Activated naive CD8-positive, alpha-beta T cell (primary cell): ENCODE data around the gene MAD1L1.

ENCODE experiments used
- H3K27ac Mint-ChIP-seq: one replicate; pipeline ENCODE4 v1.8.0; 2021; ENCODE audit warnings: mixed read lengths
- H3K27me3 Mint-ChIP-seq: one replicate; pipeline ENCODE4 v1.8.0; 2021; ENCODE audit warnings: mixed read lengths
- H3K36me3 Mint-ChIP-seq: one replicate; pipeline ENCODE4 v1.8.0; 2021; ENCODE audit warnings: mixed read lengths
- H3K4me1 Mint-ChIP-seq: one replicate; pipeline ENCODE4 v1.8.0; 2021; ENCODE audit warnings: low read depth, mixed read lengths
- H3K4me3 Mint-ChIP-seq: one replicate; pipeline ENCODE4 v1.8.0; 2021; ENCODE audit warnings: mild to moderate bottlenecking, mixed read lengths
- H3K9me3 Mint-ChIP-seq: one replicate; pipeline ENCODE4 v1.8.0; 2021; ENCODE audit warnings: low read depth, mixed read lengths

The MAD1L1 gene

DNA sequence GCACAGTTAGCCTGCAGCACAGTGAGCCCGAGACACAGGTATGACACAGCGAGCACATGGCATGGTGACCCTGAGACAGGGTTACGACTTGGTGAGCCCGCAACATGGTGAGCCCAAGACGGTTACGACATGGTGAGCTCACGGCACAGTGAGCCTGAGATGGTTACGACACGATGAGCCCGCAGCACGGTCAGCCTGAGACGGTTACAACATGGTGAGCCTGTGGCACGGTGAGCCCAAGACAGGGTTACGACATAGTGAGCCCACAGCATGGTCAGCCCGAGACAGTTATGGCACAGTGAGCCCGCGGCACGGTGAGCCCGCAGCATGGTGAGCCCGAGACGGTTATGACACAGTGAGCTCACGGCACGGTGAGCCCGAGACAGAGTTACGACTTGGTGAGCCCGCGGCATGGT, 156.1 kb downstream of the MAD1L1 start:
- Mint-ChIP-seq H3K27me3 (no peaks in the 10 kb centered on the region), H3K9me3 (no peaks in the 10 kb centered on the region), H3K36me3 (peaks cover 2% of the 10 kb centered on the region), H3K27ac (no peak overlapping the region), H3K4me1 (peaks cover 17% of the 10 kb centered on the region), H3K4me3 (no peak overlapping the region)

DNA sequence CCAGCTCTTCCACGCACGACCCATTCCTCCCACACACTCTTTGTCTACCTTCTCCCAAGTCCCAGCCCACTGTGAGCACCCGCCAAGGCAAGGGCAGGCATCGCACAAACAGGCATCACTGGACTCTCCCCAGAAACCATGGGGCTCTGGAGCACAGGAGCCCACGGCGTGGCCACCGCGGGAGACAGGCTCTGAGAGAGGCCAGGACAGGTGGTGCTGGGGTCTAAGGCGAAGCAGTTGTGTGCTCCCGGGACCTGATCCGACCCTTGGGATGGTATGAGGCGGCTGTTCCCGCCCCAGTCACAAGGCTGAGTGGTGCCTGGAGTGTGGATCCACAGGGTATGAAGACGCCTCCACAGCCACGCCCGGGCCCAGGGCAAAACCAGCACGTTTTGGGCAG, 156.9 kb downstream of the MAD1L1 start:
- Mint-ChIP-seq H3K4me3 (no peak overlapping the region), H3K9me3 (no peaks in the 10 kb centered on the region), H3K27me3 (no peaks in the 10 kb centered on the region), H3K4me1 (peaks cover 17% of the 10 kb centered on the region), H3K36me3 (peaks cover 2% of the 10 kb centered on the region), H3K27ac (no peak overlapping the region)

DNA sequence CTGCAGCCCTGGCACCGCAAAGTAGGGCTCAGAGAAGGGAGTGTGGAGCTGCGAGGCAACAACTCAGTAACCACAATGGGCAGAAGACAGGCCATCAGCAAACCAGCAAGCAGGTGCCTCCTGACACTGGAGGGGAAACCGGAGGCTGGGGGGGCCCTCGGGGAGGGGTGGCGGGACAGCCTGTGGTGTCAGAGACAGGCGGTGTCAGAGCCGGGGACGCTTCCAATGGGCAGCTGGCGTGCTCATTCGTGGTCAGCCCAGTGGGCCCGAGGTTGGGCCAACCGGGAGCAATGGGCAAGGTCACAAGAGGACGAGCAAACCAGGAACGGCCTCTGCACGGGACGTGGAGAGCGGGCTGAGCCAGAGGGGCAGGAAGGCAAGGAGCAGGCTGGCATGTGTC, 158.1 kb downstream of the MAD1L1 start:
- H3K27me3 Mint-ChIP-seq, result no peaks in the 10 kb centered on the region
- no peak overlapping the region for H3K27ac Mint-ChIP-seq
- H3K4me3 Mint-ChIP-seq, result no peak overlapping the region
- peaks cover 17% of the 10 kb centered on the region for H3K4me1 Mint-ChIP-seq
- H3K36me3 Mint-ChIP-seq, result peaks cover 2% of the 10 kb centered on the region
- H3K9me3 Mint-ChIP-seq, result no peaks in the 10 kb centered on the region

DNA sequence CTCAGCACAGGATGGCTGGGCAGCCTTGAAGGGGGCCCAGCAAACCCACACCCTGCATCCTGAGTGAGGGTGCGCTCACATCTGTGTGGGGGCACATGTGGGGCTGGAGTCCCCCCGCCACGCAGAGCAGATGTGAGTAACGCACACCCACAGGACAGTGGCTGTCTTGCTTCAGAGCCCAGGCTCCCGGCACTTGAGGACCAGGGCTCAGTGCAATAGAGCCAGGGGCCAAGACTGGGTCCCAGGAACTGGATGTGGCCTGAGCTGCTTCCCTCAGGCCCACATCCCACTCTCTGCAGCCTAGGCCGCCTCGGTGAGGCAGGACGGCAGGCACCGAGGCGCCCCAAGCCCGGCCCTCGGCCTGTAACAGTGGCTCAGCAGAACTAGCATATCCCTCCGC, 159.9 kb downstream of the MAD1L1 start:
- Mint-ChIP-seq H3K4me1 (peaks cover 11% of the 10 kb centered on the region), H3K27ac (no peak overlapping the region), H3K27me3 (no peaks in the 10 kb centered on the region), H3K4me3 (no peak overlapping the region), H3K9me3 (no peaks in the 10 kb centered on the region), H3K36me3 (peaks cover 2% of the 10 kb centered on the region)

DNA sequence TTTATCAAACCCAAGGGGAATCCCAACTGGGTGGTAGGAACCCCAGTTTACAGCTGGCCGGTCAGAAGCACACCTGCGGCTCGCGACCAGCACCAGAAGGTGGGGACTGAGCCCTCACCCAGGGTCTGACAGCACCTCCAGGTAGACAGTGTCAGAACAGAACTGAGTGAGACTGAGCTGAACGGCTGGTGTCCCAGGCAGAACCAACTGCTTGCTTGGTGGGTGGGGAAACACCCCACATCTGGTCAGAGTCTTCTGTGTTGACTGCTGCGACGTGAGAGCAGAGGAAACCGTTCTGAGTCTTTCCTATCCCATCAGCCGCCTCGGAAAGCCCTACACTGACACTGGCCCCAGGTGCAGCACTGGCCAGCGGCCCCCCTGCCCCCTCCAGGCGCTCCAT, 160.7 kb downstream of the MAD1L1 start:
- H3K27ac Mint-ChIP-seq, result no peak overlapping the region

DNA sequence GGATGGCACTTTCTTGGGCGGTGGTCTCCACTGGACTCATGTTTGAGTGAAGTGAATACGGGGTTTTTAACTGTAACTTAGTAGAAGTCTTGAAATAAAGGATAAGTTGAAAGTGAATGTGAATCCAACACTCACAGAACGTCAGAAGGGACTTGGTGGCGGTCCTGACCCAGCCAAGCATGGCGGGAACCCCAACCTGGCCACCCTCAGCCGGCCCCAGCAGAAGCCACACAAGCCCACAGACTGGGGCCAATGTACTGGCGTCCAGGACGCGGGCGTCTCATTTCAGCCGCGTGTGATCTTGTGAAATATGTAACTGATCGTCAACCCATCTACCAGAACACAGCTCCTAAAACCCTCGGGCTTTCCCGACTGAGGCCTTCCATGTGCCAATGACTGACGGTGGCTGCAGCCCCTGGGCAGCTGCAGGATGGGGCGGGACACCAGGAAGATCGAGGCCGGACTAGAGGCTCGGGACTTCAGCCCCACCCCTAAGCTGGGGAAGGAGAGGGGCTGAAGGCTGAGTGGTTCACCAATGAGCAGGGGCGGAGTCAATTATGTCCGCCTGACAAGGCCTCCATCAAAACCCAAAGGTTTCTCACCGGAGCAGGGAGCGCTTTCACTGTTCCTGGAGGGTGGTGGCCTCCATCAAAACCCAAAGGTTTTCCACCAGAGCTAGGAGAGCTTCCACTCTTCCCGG, 161.5 kb downstream of the MAD1L1 start:
- no peak overlapping the region for H3K4me3 Mint-ChIP-seq
- no peaks in the 10 kb centered on the region for H3K36me3 Mint-ChIP-seq

More for the DNA sequence above, 160.7 kb downstream of the MAD1L1 start:
- Mint-ChIP-seq H3K9me3 (no peaks in the 10 kb centered on the region), H3K4me1 (peaks cover 13% of the 10 kb centered on the region), H3K27me3 (no peaks in the 10 kb centered on the region), H3K4me3 (peak overlapping the region; percentile 17), H3K36me3 (peaks cover under 1% of the 10 kb centered on the region)

DNA sequence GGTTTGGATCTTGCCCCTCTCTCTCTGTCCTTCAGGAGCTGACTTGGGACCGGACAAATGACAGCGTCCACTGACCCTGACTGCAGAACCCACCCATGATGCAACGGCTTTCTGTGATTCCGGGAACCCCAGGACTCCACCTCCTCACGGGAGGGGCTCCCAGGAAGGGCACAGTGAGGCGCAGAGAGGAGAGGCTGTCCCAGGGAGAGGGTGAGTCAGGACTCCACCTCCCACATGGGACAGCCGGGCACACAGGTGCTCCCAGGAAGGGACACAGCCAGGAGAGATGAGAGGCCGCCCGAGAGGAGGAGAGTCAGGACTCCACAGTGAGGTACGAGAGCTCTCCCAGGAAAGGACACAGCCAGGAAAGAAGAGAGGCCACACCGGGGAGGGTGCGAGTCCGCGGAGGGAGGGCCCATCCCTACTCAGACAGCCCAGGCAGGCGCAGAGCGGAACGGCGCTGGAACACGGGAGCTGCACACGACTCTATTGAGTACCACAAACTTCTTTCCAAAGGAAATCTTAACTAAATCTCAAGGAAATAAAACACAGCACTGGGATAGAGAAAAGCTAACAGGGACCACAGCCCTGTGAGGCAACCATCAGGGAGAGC, 162.5 kb downstream of the MAD1L1 start:
- Mint-ChIP-seq H3K27me3 (no peaks in the 10 kb centered on the region), H3K36me3 (no peaks in the 10 kb centered on the region), H3K4me1 (peaks cover 24% of the 10 kb centered on the region), H3K9me3 (no peaks in the 10 kb centered on the region), H3K4me3 (no peak overlapping the region), H3K27ac (no peak overlapping the region)

More for the DNA sequence above, 161.5 kb downstream of the MAD1L1 start:
- H3K27me3 Mint-ChIP-seq, result no peaks in the 10 kb centered on the region
- peaks cover 18% of the 10 kb centered on the region for H3K4me1 Mint-ChIP-seq
- no peak overlapping the region for H3K27ac Mint-ChIP-seq
- H3K9me3 Mint-ChIP-seq, result no peaks in the 10 kb centered on the region

DNA sequence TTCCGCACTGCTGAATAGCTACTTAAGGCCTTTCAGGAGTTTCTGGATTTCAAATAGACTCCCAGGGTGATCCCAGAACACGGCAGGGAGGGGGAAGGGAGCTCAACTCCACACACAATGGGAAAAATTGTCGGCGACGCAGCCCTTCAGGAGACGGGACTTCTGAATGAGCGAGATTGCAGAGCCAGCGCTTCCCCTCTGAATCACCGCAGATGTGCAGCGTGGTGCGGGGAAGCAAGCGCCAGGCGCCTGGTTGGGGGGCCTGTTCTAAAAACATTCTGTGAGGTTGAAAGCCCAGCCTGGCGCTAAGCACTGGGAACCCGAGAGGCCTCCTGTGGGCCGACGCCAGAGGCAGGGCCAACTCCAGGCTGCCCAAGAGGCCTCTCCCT, 163.3 kb downstream of the MAD1L1 start:
- H3K4me1 Mint-ChIP-seq, result peaks cover 27% of the 10 kb centered on the region
- H3K36me3 Mint-ChIP-seq, result no peaks in the 10 kb centered on the region
- no peaks in the 10 kb centered on the region for H3K27me3 Mint-ChIP-seq
- H3K9me3 Mint-ChIP-seq, result no peaks in the 10 kb centered on the region
- H3K4me3 Mint-ChIP-seq, result no peak overlapping the region
- no peak overlapping the region for H3K27ac Mint-ChIP-seq

DNA sequence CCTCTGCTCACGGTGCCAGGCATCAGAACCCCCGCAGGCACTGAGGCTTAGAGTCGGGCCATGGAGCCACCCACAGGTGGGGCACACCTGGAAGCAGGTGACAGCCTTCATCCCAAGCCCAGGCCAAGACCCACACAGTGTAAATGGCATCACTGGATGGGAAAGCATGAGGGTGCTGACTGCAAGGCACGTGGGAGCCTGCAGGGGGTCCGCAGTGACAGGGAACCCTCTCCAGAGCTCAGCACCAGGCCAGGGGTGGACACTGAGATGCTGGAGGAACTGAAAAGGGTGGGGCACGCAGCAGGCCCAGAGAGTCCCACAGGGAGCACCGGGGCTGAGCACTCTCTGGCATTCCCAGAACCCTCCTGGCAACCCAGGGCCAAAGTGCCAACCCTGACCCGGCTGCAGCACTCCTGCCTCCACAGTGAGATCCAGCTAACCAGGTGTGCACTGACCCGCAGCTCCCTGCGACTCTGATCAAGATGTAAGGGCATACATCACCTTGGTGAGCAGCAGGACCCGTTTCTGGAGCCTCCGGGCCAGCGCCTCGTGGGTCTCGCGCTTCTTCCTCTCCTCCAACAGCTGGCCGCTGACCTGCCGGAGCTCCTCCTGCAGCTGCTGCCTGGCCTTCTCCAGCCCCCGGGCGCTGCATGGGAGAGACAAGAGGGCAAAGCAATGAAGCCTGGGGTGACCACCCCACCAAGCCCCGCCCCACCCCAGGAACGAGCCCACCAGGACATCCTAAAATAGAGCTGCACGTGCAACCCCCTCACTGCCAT, 163.9 kb downstream of the MAD1L1 start:
- H3K27ac Mint-ChIP-seq, result no peak overlapping the region
- H3K36me3 Mint-ChIP-seq, result no peaks in the 10 kb centered on the region
- no peaks in the 10 kb centered on the region for H3K27me3 Mint-ChIP-seq
- no peak overlapping the region for H3K4me3 Mint-ChIP-seq
- H3K9me3 Mint-ChIP-seq, result no peaks in the 10 kb centered on the region
- peaks cover 31% of the 10 kb centered on the region for H3K4me1 Mint-ChIP-seq

DNA sequence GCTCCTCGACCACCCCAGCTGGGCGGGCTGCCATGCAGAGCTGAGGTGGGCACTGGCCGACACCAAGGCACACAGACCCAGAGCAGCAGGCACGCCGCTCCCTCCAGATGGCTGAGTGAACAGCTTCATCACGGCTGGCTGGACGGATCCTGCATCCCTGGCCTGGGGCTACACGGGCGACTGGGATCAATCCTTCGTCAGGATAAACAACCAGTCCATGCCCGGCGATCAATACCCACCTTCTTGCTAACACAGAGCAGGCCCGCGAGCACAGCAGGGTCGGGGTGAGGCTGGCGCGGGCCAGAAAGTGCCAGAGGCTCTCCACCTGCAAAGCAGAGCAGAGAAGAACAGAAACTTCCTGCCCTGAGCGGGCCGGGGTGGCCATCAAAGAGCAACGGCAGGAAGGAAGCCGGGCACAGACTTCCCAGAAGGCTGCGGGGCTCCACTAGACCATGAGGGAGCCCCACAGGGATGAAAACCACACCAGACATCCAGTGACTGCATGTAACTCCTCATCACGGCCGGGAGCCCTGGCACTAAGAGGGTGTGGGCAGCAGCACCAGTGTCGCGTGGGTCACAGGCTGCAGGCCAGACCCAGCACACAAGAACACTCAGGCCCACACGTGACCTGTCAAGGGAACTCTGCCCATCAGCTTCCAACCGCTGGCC, 166.4 kb downstream of the MAD1L1 start:
- Mint-ChIP-seq H3K27me3 (no peaks in the 10 kb centered on the region), H3K4me1 (peaks cover 35% of the 10 kb centered on the region), H3K27ac (peak overlapping the region; percentile 91), H3K36me3 (no peaks in the 10 kb centered on the region), H3K4me3 (peak overlapping the region; percentile 71), H3K9me3 (no peaks in the 10 kb centered on the region)

DNA sequence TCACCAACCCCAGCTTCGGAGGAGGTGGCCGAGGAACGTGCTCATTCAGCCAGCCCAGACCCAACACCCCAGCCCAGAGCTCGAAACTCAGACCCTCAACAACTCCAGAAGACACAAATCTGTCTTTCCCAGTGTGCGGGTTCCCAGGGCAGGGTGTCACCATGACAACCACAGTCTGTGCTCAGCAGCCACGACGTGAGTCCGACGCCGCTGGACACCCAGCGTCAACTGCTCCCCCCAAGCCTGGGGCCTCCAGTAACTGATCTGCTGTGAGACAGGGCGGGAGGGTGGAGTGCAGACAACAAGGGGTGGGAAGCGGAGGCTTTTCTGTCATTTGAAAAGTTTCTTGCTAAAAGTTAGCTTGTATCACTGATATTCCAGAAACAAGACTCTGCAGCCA, 167.2 kb downstream of the MAD1L1 start:
- Mint-ChIP-seq H3K27me3 (no peaks in the 10 kb centered on the region), H3K36me3 (peaks cover 2% of the 10 kb centered on the region), H3K4me3 (no peak overlapping the region), H3K4me1 (peaks cover 37% of the 10 kb centered on the region), H3K27ac (peak overlapping the region; percentile 46), H3K9me3 (no peaks in the 10 kb centered on the region)

DNA sequence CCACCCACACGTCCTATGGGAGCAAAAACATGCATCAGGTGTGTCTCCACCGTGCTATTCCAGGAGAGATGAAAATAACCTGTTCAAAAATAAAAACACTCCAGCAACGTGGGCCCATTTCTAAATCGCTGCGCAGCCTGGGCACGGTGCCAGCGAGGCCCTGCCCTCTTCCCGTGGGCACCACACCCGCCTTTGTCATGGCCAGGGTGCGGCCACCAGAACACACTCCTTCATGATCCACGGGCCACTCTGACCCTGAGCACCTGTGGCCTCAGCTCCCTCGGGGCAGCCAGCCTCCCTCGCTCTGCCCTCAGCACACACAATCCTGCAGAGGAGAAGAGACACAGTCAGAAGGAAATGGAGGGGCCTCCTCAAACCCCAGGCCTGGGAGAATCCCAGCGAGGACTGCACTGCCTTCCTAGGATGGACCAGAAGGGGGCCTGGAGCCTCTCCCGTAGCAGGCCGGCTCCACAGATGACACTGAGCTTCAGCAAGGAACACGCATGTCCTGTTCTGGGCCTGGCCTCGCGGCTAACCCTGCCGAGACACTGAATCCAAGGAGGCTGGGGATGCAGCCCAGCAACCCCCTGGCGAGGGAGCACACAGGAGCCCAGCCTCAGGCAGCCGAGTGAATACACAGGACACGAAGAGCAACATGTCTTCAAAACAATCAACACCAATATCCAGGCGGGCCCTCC, 169.0 kb downstream of the MAD1L1 start:
- Mint-ChIP-seq H3K27me3 (no peaks in the 10 kb centered on the region), H3K9me3 (no peaks in the 10 kb centered on the region), H3K4me1 (peaks cover 37% of the 10 kb centered on the region), H3K36me3 (peaks cover 9% of the 10 kb centered on the region), H3K27ac (no peak overlapping the region), H3K4me3 (no peak overlapping the region)

DNA sequence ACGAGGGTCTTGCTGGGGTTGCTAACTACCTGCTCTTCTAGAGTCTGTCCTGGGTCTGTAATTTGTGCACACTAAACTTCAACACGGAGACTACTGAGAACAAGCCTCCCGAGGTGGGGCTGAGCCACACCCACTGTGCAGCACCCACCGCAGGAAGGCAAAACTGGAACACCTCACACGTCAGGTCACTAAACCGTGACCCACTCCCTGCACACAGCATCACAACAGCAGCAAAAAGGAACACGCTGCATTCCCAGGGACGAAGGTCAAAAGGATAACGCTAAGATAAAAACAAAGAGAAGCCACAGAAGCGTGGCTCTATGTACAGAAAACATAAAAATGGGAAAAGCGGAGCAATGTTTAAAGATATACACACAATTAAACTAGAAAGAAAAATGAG, 170.1 kb downstream of the MAD1L1 start:
- peaks cover 9% of the 10 kb centered on the region for H3K36me3 Mint-ChIP-seq
- no peak overlapping the region for H3K4me3 Mint-ChIP-seq
- H3K9me3 Mint-ChIP-seq, result no peaks in the 10 kb centered on the region
- H3K27me3 Mint-ChIP-seq, result no peaks in the 10 kb centered on the region
- H3K27ac Mint-ChIP-seq, result peak overlapping the region; percentile 6
- H3K4me1 Mint-ChIP-seq, result peaks cover 36% of the 10 kb centered on the region

DNA sequence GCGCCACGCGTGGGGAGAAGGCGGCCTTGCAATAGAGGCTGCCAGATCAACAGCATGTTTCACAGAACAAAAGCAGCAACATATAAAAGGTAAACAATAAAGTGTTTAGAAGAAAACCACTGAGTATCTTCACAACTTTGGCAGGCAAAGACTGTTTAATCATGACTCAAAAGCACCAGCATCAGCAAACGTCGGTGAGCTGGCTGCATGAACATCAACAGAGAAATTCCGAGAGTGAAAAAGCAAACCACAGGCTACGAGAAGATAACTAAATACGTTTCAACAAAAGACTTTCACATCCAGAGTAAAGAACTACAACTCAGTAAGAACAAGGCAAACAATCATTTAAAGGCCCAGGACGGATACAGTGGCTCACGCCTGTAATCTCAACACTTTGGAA, 172.0 kb downstream of the MAD1L1 start:
- peaks cover 9% of the 10 kb centered on the region for H3K36me3 Mint-ChIP-seq
- H3K27ac Mint-ChIP-seq, result no peak overlapping the region
- H3K4me3 Mint-ChIP-seq, result no peak overlapping the region
- H3K4me1 Mint-ChIP-seq, result peaks cover 27% of the 10 kb centered on the region
- H3K9me3 Mint-ChIP-seq, result no peaks in the 10 kb centered on the region
- no peaks in the 10 kb centered on the region for H3K27me3 Mint-ChIP-seq
